DMS153 treated with DMSO at 0.1 percent for 48 hours (cell line): Measurements from ENCODE around the gene COL3A1.

ENCODE experiments used
- DNase-seq: peaks from one replicate; lab custom pipeline; 2025; ENCODE audit not compliant: unreplicated experiment; lab: John Stamatoyannopoulos, UW

COL3A1 gene

GRCh38 chr2:188975497-188976102, 1.4 kb downstream of the COL3A1 start:
- DNase-seq = no peak

GRCh38 chr2:188976545-188977268, 2.5 kb downstream of the COL3A1 start:
- no peak for DNase-seq

DNA sequence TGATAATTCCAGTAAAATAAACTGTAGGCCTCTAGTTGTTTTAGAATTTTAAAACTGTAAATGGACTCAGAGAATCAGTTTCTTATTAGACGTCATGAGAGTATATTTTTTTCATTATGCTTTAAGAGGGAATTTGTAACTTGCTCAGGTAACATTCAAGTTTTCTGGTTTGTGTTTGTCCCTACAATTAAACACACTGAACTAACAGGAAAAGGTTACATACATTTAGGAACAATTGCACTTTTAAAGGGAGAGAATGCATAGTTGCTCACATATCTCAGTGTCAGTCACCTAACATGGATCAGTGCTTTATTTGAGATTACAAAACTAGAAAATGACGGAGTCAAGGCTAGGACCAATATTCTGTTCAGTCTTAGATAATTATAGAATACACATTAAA, 3.1 kb downstream of the COL3A1 start:
- DNase-seq = no peak

DNA sequence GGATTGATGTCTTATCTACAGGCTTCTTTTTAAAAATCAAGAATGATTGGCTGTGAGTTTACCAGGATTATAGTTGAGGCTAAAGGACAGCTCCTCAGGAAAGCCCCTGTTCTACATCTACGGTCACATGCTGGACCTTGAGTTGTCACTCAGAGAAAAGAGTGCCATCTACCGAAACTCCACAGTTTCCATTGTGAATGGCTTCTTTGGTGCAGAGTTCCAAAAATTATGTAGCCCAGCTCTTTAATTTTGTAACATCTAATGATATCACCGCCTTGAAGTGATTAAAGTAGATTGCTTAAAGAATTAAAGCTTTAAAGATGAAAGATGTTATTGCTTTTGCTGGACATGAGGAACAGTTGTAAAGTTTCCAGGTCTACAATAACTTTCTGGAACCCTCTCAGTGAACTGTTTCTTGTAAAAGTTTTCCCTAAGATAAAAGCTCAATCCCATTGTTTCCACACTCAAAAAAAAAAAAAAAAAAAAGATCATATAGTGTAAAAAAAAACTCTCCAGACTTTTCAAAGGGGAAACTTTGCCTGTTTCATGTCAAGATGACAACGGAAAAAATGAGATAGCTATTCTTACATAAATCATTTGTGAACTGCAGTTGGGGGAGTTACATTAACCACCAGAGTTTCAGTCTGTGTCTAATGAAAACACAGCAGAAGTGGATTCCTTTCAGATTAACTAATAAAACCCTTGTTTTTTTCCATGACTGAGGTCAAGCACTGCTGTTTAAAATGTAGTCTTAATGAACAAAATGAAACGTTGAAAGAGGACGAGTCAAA, 4.3 kb downstream of the COL3A1 start:
- no peak for DNase-seq

GRCh38 chr2:188979187-188980114, 5.3 kb downstream of the COL3A1 start:
- DNase-seq = no peak

- DNase-seq = no peak
Measured at GRCh38 chr2:188983427-188984064, 9.4 kb downstream of the COL3A1 start.

- peak; percentile 8 for DNase-seq
Measured at GRCh38 chr2:188984065-188984491, 9.9 kb downstream of the COL3A1 start.

DNA sequence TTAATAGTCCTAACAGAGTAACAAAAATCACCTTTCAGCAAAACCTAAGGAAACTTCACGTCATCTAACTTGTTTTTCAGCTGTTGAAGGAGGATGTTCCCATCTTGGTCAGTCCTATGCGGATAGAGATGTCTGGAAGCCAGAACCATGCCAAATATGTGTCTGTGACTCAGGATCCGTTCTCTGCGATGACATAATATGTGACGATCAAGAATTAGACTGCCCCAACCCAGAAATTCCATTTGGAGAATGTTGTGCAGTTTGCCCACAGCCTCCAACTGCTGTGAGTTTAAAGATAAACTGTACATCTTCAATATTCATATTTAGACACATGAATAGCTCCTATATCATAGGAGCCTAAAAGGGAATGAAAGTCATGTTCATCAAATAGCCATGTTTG, 10.5 kb downstream of the COL3A1 start:
- DNase-seq = no peak

DNA sequence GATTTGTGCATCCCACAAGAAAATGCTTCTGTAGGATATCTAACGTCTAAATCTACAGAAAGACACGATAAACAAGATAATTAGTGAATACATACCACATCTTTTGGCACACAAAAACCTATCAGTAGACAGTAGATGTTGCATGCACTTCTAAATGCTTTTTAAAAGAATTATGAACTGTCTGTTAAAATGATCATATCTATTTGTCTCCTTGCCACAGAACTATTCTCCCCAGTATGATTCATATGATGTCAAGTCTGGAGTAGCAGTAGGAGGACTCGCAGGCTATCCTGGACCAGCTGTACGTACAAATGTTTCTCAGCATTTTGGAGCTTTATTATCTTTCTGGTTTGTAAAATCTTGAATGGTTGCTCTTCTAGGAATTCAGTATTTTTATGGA, 12.7 kb downstream of the COL3A1 start:
- no peak for DNase-seq

- DNase-seq = no peak
Measured at GRCh38 chr2:188993247-188993646, 19.1 kb downstream of the COL3A1 start.

- no peak for DNase-seq
Measured at GRCh38 chr2:188997263-188997662, 23.1 kb downstream of the COL3A1 start.

- no peak for DNase-seq
Measured at GRCh38 chr2:189000221-189000620, 26.0 kb downstream of the COL3A1 start.

DNA sequence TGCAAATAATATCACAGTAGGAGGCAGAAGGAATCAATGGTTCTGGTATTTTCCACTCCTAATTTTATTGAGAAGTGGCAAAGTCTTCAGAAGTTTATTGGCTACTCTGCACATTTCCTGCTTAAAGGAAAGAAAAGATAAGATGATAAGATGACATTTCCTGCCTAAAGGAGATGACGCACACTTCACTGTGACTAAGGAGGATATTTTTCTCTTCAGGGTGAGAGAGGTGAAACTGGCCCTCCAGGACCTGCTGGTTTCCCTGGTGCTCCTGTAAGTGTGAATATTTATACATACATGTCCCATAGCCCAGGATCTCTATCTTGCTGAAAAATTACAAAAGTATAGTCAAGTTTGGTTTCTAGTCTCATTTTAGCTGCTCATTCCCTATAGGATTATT, 27.9 kb downstream of the COL3A1 start:
- DNase-seq = no peak

GRCh38 chr2:189008555-189009262, 34.5 kb downstream of the COL3A1 start:
- no peak for DNase-seq

GRCh38 chr2:189010536-189010935, 36.4 kb downstream of the COL3A1 start:
- no peak for DNase-seq

DNA sequence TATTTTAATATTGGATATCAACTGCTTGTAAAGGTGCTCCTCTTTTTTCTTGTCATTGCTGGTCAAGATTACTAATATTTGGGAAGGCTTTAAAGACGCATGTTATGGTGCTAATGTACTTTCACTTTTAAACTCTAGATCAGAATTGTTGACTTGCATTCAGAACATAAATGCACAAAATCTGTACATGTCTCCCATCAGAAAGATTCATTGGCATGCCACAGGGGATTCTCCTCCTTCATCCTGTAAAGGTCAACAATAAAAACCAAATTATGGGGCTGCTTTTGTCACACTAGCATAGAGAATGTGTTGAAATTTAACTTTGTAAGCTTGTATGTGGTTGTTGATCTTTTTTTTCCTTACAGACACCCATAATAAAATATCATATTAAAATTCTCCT, 38.2 kb downstream of the COL3A1 start:
- no peak for DNase-seq

DNA sequence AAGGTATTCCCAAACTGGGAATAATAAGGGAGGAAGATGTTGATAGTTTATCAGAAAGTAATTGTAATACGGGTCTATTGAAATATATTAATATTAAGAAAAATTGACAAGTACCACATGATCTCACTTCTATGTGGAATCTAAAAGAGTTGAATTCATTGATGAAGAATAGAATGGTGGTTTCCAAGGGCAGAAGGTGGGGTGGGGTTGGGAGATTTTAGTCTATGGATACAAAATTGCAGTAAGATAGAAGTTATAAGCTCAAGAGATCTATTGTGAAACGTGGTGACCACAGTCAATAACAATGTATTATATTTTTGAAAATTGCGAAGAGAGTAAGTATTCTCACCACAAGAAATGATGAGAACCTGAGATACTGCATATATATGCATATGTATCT, 38.9 kb downstream of the COL3A1 start:
- DNase-seq = no peak

DNA sequence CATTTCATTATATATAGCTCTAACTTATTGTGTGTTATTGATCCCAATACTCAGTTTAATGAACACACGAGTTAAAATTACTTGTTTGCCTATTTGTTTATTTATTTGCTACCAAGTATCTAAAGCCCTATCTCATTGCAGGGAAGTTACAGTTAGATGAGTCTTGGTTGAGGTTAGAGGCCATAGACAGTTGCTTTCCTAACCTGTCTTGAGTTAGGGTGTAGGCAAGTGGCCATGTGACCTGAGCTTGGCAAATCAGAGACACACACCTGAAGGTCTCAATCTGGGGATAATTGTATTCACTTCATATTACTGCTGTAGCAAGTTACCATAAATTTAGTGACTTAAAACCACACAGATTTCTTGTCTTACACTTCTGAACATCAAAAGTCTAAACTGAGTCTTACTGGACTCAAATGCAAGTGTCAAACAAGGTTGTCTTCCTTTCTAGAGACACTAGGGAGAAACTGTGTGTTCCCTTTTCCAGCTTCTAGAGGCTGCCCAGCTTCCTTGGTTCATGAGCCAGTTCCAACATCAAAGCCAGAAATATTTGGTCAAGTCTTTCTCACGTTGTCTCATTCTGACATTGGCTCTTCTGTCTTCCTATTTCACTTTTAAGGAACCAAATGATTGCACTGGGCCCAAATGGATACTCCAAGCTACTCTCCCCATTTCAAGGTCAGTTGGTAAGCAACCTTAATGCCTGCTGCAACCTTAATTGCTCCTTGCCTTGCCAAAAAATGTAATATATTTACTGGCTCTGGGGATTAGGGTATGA, 39.7 kb downstream of the COL3A1 start:
- no peak for DNase-seq

DNA sequence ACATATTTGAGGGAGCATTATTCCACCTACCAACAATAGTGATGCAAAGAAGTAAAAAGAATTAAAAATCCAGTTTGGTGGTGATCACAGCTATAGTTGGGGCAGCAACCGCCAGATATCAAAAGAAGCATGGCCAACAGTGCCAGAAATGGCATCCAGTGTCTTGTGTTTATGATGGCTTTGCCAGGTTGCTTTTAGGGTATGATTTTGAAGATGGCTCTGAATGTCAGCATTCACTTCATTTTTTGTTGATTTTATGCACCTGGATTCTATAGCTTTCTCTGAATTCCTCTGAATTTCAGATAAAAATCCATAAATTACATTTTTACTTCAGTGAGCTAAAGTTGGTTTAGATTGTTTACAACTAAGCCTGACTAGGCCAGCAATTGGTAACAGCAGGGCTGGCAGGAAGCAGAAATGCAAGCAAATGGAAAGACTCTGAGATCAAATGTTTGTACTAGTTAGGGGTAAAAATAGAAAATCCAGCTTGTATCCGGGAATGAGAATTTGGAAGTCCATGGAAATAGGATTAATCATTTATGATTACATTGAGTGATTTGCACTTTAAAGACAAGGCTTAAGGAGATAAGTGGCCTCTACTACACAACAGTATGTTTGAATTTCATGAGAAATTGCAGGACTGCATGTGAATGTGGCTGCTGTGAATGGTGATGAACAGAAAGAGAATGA, 40.4 kb downstream of the COL3A1 start:
- DNase-seq = no peak
